Transverse colon (tissue), 4 donors: ENCODE results near the gene KHDC1.
"Not testable (repeated sequence)": the region's sequence is repeated elsewhere in the genome, so short reads cannot be mapped to it uniquely, and the experiment has no call there.

ENCODE experiments used
- POLR2A ChIP-seq: fragments of 450-650 bp; IDR thresholded peaks from one replicate; pipeline ENCODE4 v1.6.1; 2016; ENCODE audit warnings: antibody characterized with exemption, mild to moderate bottlenecking, moderate library complexity
- POLR2AphosphoS5 ChIP-seq, 3 donors: sonication (generic); formaldehyde crosslinking; IDR thresholded peaks; one replicate each; pipeline ENCODE4 v1.6.1; 2016; ENCODE audit warnings: antibody characterized with exemption in 3 of 3
- TF ChIP-seq, protein P1 (sequence below), 5 experiments: fragments of 200-600 bp in 3 of 5; fragments of 450-650 bp in 2 of 5; sonication (generic) in 3 of 5; IDR thresholded peaks; 1 replicate in 2 of 5; 2 replicates in 3 of 5; pipeline ENCODE4 v1.5.1; 2016 to 2017; ENCODE audit warnings: antibody characterized with exemption in 5 of 5, inconsistent platforms in 3 of 5, mild to moderate bottlenecking in 2 of 5, moderate library complexity in 1 of 5

DNA sequence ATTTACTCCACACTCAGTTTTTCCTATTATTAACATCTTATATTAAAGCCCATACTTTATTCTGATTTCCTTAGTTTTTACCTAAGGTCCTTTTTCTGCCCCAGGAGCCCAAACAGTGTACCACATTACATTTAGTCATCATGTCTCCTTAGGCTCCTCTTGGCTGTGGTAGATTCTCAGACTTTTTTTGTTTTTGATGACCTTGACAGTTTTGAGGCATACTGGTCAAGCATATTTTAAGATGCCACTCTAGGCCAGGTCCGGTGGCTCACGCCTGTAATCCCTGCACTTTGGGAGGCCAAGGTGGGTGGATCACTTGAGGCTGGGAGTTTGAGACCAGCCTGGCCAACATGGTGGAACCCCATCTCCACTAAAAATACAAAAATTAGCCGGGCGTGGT lies 18.7 kb upstream of the KHDC1 start:
- TF ChIP-seq, protein P1, sequence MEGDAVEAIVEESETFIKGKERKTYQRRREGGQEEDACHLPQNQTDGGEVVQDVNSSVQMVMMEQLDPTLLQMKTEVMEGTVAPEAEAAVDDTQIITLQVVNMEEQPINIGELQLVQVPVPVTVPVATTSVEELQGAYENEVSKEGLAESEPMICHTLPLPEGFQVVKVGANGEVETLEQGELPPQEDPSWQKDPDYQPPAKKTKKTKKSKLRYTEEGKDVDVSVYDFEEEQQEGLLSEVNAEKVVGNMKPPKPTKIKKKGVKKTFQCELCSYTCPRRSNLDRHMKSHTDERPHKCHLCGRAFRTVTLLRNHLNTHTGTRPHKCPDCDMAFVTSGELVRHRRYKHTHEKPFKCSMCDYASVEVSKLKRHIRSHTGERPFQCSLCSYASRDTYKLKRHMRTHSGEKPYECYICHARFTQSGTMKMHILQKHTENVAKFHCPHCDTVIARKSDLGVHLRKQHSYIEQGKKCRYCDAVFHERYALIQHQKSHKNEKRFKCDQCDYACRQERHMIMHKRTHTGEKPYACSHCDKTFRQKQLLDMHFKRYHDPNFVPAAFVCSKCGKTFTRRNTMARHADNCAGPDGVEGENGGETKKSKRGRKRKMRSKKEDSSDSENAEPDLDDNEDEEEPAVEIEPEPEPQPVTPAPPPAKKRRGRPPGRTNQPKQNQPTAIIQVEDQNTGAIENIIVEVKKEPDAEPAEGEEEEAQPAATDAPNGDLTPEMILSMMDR (IDR thresholded peaks at IDR 0.05) = not testable (repeated sequence)
- TF ChIP-seq POLR2A; POLR2AphosphoS5 (IDR thresholded peaks at IDR 0.05): not testable (repeated sequence)
